ENCODE measurements around the gene WRNIP1. TPM values are rescaled to one million over a fixed set of nuclear protein-coding genes. Genes with fewer than 3 reads are reported as not detected.

The WRNIP1 gene
- polyA plus RNA-seq, 1 donor: 45.9 TPM

Other genes with a start within 250 kb of the WRNIP1 start
- gene MYLK4, start 14.5 kb upstream of the WRNIP1 start, polyA plus RNA-seq (ENCODE audit: insufficient read length): 11.2 TPM
- 12.8 TPM for gene SERPINB1, start 76.5 kb downstream of the WRNIP1 start, polyA plus RNA-seq (ENCODE audit: insufficient read length)
- gene SERPINB9, start 137.9 kb downstream of the WRNIP1 start, polyA plus RNA-seq (ENCODE audit: insufficient read length): 1.9 TPM
- 80.5 TPM for gene SERPINB6, start 206.2 kb downstream of the WRNIP1 start, polyA plus RNA-seq (ENCODE audit: insufficient read length)
- gene NQO2, start 234.5 kb downstream of the WRNIP1 start, polyA plus RNA-seq (ENCODE audit: insufficient read length): 15.5 TPM